A549 (cell line): ENCODE data around the gene SUSD1. TPM values are rescaled to one million over a fixed set of nuclear protein-coding genes. Genes with fewer than 3 reads are reported as not detected.

Experiments
- ATAC-seq, 2 experiments: fragments of 200-7000 bp in 1 of 2; fragments of >200 bp in 1 of 2; cut with Nextera tagmentation in 1 of 2; cut with Tn5 transposase in 1 of 2; 3 replicates each; pipeline versions ENCODE4 v1.8.0 to v1.9.1; 2018 to 2020; ENCODE audit warnings: mild to moderate bottlenecking in 1 of 2, moderate library complexity in 1 of 2
- CTCF ChIA-PET: fragments of 300-600 bp; sonication (Branson Sonifier 250); formaldehyde crosslinking; extraction: SDS; loops from one replicate; lab custom pipeline; 2021; ENCODE audit warnings: antibody characterized with exemption, inconsistent platforms; lab: Yijun Ruan, JAX
- POLR2A ChIA-PET: fragments of 350-600 bp; formaldehyde crosslinking; extraction: SDS; loops from one replicate; lab custom pipeline; 2021; ENCODE audit warnings: antibody characterized with exemption, inconsistent platforms; lab: Yijun Ruan, JAX
- DNase-seq, 2 experiments: peaks; one replicate each; pipeline versions ENCODE4 v3.0.0 to v3.0.0-alpha.2; 2011 to 2016; ENCODE audit warnings: low read depth in 1 of 2, low spot score in 1 of 2
- FAIRE-seq: peaks from 2 replicates; lab custom pipeline; 2011; peaks lifted over from hg19 to GRCh38; lab: Jason Lieb, UNC
- H3K27ac ChIP-seq, 2 experiments: fragments of >200 bp; sonication (Bioruptor Twin); formaldehyde crosslinking; 3 replicates each; pipeline ENCODE4 v1.5.1; 2016 to 2017
- H3K4me1 ChIP-seq: fragments of >200 bp; sonication (Bioruptor Twin); formaldehyde crosslinking; 3 replicates; pipeline ENCODE4 v1.6.1; 2016
- H3K4me2 ChIP-seq: fragments of >200 bp; sonication (Bioruptor Twin); formaldehyde crosslinking; 3 replicates; pipeline ENCODE4 v1.6.1; 2016
- H3K4me3 ChIP-seq: fragments of >200 bp; sonication (Bioruptor Twin); formaldehyde crosslinking; 3 replicates; pipeline ENCODE4 v1.5.1; 2016
- H3K9me3 ChIP-seq: fragments of >200 bp; sonication (Bioruptor Twin); formaldehyde crosslinking; 3 replicates; pipeline ENCODE4 v1.6.1; 2016
- CBX8 ChIP-seq: fragments of 200-600 bp; sonication (generic); IDR thresholded peaks from 2 replicates; pipeline ENCODE4 v1.6.1; 2016
- CEBPB ChIP-seq, 2 experiments: fragments of >200 bp in 1 of 2; sonication (Bioruptor Twin) in 1 of 2; formaldehyde crosslinking in 1 of 2; IDR thresholded peaks; 2 replicates each; pipeline ENCODE4 v1.6.1; 2012 to 2016
- CHD2 ChIP-seq: fragments of 150-350 bp; IDR thresholded peaks from 2 replicates; pipeline ENCODE4 v1.6.1; 2014; ENCODE audit warnings: low read length; ENCODE audit not compliant: partially characterized antibody
- E2F6 ChIP-seq: IDR thresholded peaks from 2 replicates; pipeline ENCODE4 v1.6.1; 2012; ENCODE audit warnings: low read depth, borderline replicate concordance
- ESRRA ChIP-seq: fragments of 150-350 bp; IDR thresholded peaks from 2 replicates; pipeline ENCODE4 v1.6.1; 2014; ENCODE audit warnings: mild to moderate bottlenecking, low read length, borderline replicate concordance
- GATA3 ChIP-seq: IDR thresholded peaks from 2 replicates; pipeline ENCODE4 v1.6.1; 2012; ENCODE audit warnings: borderline replicate concordance
- HEYL ChIP-seq: fragments of 250-450 bp; sonication (Bioruptor Pico); IDR thresholded peaks from 2 replicates; pipeline ENCODE4 v1.8.0; 2021; ENCODE audit warnings: mild to moderate bottlenecking, moderate library complexity
- JUN ChIP-seq, 2 experiments: fragments of >200 bp; sonication (Bioruptor Twin); formaldehyde crosslinking; IDR thresholded peaks; 2 replicates in 1 of 2; 3 replicates in 1 of 2; pipeline ENCODE4 v1.6.1; 2016 to 2017
- JUNB ChIP-seq: fragments of >200 bp; sonication (Bioruptor Twin); formaldehyde crosslinking; IDR thresholded peaks from 2 replicates; pipeline ENCODE4 v1.6.1; 2016
- MYC ChIP-seq: IDR thresholded peaks from 2 replicates; pipeline ENCODE4 v1.6.1; 2012; ENCODE audit warnings: mild to moderate bottlenecking, inconsistent platforms, low read length, improper control_type of control experiment, borderline replicate concordance
- NFE2L2 ChIP-seq: fragments of 150-350 bp; conservative IDR thresholded peaks from 2 replicates; pipeline ENCODE4 v1.6.1; 2014; ENCODE audit warnings: low read length
- PBX3 ChIP-seq: IDR thresholded peaks from 2 replicates; pipeline ENCODE4 v1.6.1; 2012
- RAD21 ChIP-seq, 2 experiments: fragments of >200 bp in 1 of 2; sonication (Bioruptor Twin) in 1 of 2; formaldehyde crosslinking in 1 of 2; IDR thresholded peaks in 1 of 2; conservative IDR thresholded peaks in 1 of 2; 2 replicates in 1 of 2; 3 replicates in 1 of 2; pipeline ENCODE4 v1.6.1; 2012 to 2018; ENCODE audit warnings: inconsistent platforms in 1 of 2
- SREBF2 ChIP-seq: fragments of 450-650 bp; IDR thresholded peaks from 2 replicates; pipeline ENCODE4 v1.6.1; 2014; ENCODE audit warnings: mild to moderate bottlenecking, moderate library complexity
- TP53 ChIP-seq: fragments of 250-450 bp; sonication (Bioruptor Pico); IDR thresholded peaks from 2 replicates; pipeline ENCODE4 v1.5.0; 2021; ENCODE audit warnings: mild to moderate bottlenecking, moderate library complexity
- ZFP36 ChIP-seq: fragments of 450-650 bp; IDR thresholded peaks from 2 replicates; pipeline ENCODE4 v1.6.1; 2014; ENCODE audit warnings: borderline replicate concordance; ENCODE audit not compliant: partially characterized antibody
- ZNF302 ChIP-seq: fragments of 250-450 bp; sonication (Bioruptor Pico); IDR thresholded peaks from 2 replicates; pipeline ENCODE4 v1.9.0; 2021; ENCODE audit warnings: inconsistent platforms, mild to moderate bottlenecking, moderate library complexity
- WGBS: methylation state at CpG from one replicate; pipeline ENCODE4 v1.1.6; 2017; ENCODE audit errors: missing lambda C conversion rate; 5-methylcytosine and 5-hydroxymethylcytosine counted together
- polyA plus RNA-seq, 4 experiments: library from polyadenylated mRNA; depleted of rRNA in 3 of 4; stranded (reverse); fragments of >200 nt; fragmentation: RNase III in 1 of 4; extraction: RNeasy Plus Mini Kit Qiagen cat#74134 plus additional on column Dnase treatment in 1 of 4; gene quantifications; 2 replicates in 3 of 4; 3 replicates in 1 of 4; pipeline ENCODE4 v1.2.3, GENCODE V29; 2011 to 2017
- TF ChIP-seq, protein P1 (sequence below): fragments of 200-600 bp; sonication (generic); IDR thresholded peaks from 2 replicates; pipeline ENCODE4 v1.6.1; 2016; ENCODE audit warnings: antibody characterized with exemption, mild to moderate bottlenecking, moderate library complexity

SUSD1 gene
- polyA plus RNA-seq, 2 of the 4 experiments (the other 2 are of a cell fraction) = 15.7 to 18.6 TPM

DNA sequence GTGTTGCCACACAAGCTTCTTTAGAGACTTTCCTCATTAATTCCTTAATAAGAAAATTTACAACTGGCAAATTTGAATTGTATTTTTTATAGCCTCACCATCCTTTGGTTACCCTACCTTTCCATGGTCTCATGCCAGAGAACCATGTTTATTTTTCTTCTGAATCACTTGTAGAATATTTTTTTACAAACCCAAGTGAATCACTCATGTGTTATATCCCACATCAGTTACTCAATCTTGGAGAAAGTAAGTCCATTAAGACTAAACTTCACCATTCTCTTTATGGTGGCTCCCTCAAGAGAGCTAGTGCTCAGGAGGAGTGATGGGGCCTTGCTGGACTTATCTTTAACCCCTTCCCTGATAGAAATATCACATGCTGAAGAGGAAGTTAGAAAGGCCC is 128.9 kb downstream of the SUSD1 start (continued):
- 0 out of 5 replicates have a peak, but pooled peaks have one; percentile 26 to 37 for TF ChIP-seq JUN (IDR thresholded peaks at IDR 0.05)
- no peak for TF ChIP-seq ZNF302
- no peak for TF ChIP-seq E2F6
- TF ChIP-seq NFE2L2 = no peak
- no peak; a peak in 1 of 5 replicates for TF ChIP-seq RAD21 (conservative IDR thresholded peaks at IDR 0.05 in 1 of 2, IDR thresholded peaks at IDR 0.05 in 1 of 2)
- no peak for TF ChIP-seq ZFP36
- peak; percentile 43 to 80; a peak in 3 of 4 replicates for TF ChIP-seq CEBPB (IDR thresholded peaks at IDR 0.05)
- TF ChIP-seq ESRRA = no peak
- TF ChIP-seq TP53 = no peak
- TF ChIP-seq PBX3 = no peak

- FAIRE-seq (no peak), ATAC-seq (no peak)
- ChIA-PET CTCF (interaction anchor here (0.6 to 3.0 kb wide), 4 partner anchors 22 to 285 kb away, joined by 3 to 21 read pairs (median 4); no protein-coding TSS in a partner anchor), POLR2A (no interaction called here)
- Histone ChIP-seq H3K9me3 (peaks cover 14% of the 10 kb centered on the region), H3K4me3 (no peak overlapping the region), H3K27ac (peak overlapping the region in 1 of 2 experiments; percentile 60; a peak in 2 of 6 replicates)
- TF ChIP-seq PBX3 = no peak
- no peak for TF ChIP-seq MYC
- no peak for TF ChIP-seq HEYL (CRISPR knock-in tag)
- TF ChIP-seq TP53 = no peak
- TF ChIP-seq JUNB = no peak
- no peak for TF ChIP-seq NFE2L2
- TF ChIP-seq, all 56 proteins: peak for 0
- 93% methylated on average over 4 of the region's 4 CpGs for WGBS
- no peak overlapping the region for H3K4me2 ChIP-seq
- H3K4me1 ChIP-seq = peaks cover 65% of the 10 kb centered on the region
- DNase-seq = no peak
Measured at GRCh38 chr9:112044881-112045280, 130.2 kb downstream of the SUSD1 start.

GRCh38 chr9:112044186-112044585 is 130.9 kb downstream of the SUSD1 start:
- POLR2A ChIA-PET = no interaction called here
- CTCF ChIA-PET = interaction anchor here (0.6 to 3.0 kb wide), 4 partner anchors 24 to 285 kb away, joined by 3 to 21 read pairs (median 4); no protein-coding TSS in a partner anchor
- H3K27ac ChIP-seq = peak overlapping the region; percentile 80 to 87; a peak in 5 of 6 replicates
- TF ChIP-seq NFE2L2 = no peak
- no peak for TF ChIP-seq GATA3
- TF ChIP-seq E2F6 = no peak
- TF ChIP-seq SREBF2 = no peak
- TF ChIP-seq, protein P1, sequence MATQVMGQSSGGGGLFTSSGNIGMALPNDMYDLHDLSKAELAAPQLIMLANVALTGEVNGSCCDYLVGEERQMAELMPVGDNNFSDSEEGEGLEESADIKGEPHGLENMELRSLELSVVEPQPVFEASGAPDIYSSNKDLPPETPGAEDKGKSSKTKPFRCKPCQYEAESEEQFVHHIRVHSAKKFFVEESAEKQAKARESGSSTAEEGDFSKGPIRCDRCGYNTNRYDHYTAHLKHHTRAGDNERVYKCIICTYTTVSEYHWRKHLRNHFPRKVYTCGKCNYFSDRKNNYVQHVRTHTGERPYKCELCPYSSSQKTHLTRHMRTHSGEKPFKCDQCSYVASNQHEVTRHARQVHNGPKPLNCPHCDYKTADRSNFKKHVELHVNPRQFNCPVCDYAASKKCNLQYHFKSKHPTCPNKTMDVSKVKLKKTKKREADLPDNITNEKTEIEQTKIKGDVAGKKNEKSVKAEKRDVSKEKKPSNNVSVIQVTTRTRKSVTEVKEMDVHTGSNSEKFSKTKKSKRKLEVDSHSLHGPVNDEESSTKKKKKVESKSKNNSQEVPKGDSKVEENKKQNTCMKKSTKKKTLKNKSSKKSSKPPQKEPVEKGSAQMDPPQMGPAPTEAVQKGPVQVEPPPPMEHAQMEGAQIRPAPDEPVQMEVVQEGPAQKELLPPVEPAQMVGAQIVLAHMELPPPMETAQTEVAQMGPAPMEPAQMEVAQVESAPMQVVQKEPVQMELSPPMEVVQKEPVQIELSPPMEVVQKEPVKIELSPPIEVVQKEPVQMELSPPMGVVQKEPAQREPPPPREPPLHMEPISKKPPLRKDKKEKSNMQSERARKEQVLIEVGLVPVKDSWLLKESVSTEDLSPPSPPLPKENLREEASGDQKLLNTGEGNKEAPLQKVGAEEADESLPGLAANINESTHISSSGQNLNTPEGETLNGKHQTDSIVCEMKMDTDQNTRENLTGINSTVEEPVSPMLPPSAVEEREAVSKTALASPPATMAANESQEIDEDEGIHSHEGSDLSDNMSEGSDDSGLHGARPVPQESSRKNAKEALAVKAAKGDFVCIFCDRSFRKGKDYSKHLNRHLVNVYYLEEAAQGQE = no peak
- no peak for TF ChIP-seq CBX8
- no peak for TF ChIP-seq CHD2
- TF ChIP-seq, all 56 proteins: peak for 0
- FAIRE-seq (no peak), DNase-seq (no peak), ATAC-seq (no peak)
- Histone ChIP-seq H3K4me2 (no peak overlapping the region), H3K4me3 (no peak overlapping the region), H3K9me3 (peaks cover 14% of the 10 kb centered on the region), H3K4me1 (peaks cover 60% of the 10 kb centered on the region)
